ENCODE results near the gene ITGAL. TPM values are rescaled to one million over a fixed set of nuclear protein-coding genes. Genes with fewer than 3 reads are reported as not detected.
A peak's percentile ranks its signal among the peaks of the same experiment; 100 is the strongest.
"Not testable (repeated sequence)": the region's sequence is repeated elsewhere in the genome, so short reads cannot be mapped to it uniquely, and the experiment has no call there.

Gene ITGAL
- total RNA-seq, 1 donor from 2014 or later = 4.2 TPM

- H3K9me3 ChIP-seq (ENCODE audit: control insufficient read depth in 3 of 3, low read length in 3 of 3) = no peaks in the 10 kb centered on the region
- peaks cover 21 to 26% (median 22%) of the 10 kb centered on the region in 3 donors for H3K4me1 ChIP-seq (ENCODE audit: control insufficient read depth in 3 of 3, insufficient read depth in 3 of 3, low read length in 3 of 3)
- H3K36me3 ChIP-seq (ENCODE audit: control insufficient read depth in 3 of 3, insufficient read depth in 3 of 3, low read length in 3 of 3) = peaks cover 4 to 9% (median 5%) of the 10 kb centered on the region in 3 donors
- no peaks in the 10 kb centered on the region for H3K27me3 ChIP-seq (ENCODE audit: control insufficient read depth in 3 of 3, insufficient read depth in 3 of 3, low read length in 3 of 3)
- peak overlapping the region in 1 of 3 donors; percentile 78 for H3K4me3 ChIP-seq (ENCODE audit: low read length in 3 of 3)
- H3K9ac ChIP-seq (ENCODE audit: low read depth in 1 of 3, low read length in 3 of 3) = peak overlapping the region in 1 of 3 donors; percentile 21
- H3K27ac ChIP-seq (ENCODE audit: low read depth, low read length) = no peak overlapping the region
Measured at GRCh38 chr16:30443631-30444030, 28.9 kb upstream of the ITGAL start.

DNA sequence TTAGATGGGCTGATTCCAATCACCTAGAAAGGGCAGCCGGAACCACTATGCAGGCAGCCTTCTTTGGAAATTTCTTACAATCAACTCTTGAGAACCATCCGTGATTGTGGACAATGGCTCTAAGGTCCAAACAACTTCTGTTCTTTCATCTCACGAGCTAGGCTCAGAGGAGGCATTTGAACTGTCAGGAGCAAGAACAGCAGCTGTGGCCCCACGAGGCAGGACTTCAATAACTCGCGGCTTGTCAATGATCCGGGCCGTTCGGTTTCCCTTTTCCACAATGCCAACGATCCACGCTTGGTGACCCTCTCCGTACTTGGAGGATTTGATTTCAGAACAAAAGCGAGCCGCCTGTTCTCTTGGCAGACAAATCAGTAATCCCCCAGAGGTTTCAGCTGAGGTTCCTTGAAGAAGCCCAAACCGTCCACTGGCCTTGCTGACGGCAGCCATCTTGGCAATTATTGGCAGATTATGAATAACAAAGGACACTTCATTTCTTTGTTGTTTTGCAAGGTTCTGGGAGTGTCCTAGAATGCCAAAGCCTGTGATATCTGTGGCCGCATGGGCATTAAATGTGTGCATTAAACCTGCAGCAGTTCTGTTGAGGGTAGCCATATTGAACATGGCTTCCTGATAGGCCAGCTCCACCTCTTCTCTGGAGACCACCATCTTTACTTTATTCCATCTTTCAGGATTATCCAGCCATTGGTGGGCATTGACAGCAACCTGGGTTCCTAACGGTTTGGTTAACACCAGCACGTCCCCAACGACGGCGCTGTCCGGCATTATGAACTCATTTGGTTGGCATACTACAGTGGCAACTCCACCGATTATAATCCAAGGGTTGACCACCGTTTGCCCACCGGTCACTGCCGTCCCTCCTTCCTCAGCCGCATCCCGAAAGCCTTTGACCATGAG is 28.1 kb upstream of the ITGAL start:
- Histone ChIP-seq H3K4me1 (ENCODE audit: control insufficient read depth in 3 of 3, insufficient read depth in 3 of 3, low read length in 3 of 3) (peaks cover 21 to 26% (median 22%) of the 10 kb centered on the region in 3 donors), H3K9ac (ENCODE audit: low read depth in 1 of 3, low read length in 3 of 3) (peak overlapping the region; percentile 96 to 100 (median 98)), H3K36me3 (ENCODE audit: control insufficient read depth in 3 of 3, insufficient read depth in 3 of 3, low read length in 3 of 3) (peaks cover 4 to 9% (median 5%) of the 10 kb centered on the region in 3 donors), H3K27ac (ENCODE audit: low read depth, low read length) (peak overlapping the region; percentile 97), H3K4me3 (ENCODE audit: low read length in 3 of 3) (peak overlapping the region; percentile 78 to 98 (median 91)), H3K9me3 (ENCODE audit: control insufficient read depth in 3 of 3, low read length in 3 of 3) (no peaks in the 10 kb centered on the region), H3K27me3 (ENCODE audit: control insufficient read depth in 3 of 3, insufficient read depth in 3 of 3, low read length in 3 of 3) (no peaks in the 10 kb centered on the region)

DNA sequence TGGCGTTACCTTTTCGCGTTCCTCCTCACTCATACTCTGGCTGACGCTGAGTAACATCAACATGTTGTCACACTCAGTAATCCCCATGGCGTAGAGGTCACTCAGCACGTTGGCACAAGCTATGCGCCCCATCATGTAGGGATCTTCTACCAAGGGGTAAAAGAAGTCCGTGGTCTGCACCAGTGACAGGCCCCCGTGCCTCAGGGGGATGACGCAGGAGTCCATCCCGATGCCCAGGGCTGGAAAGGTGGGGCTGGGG is 27.5 kb upstream of the ITGAL start:
- Histone ChIP-seq H3K4me1 (ENCODE audit: control insufficient read depth in 3 of 3, insufficient read depth in 3 of 3, low read length in 3 of 3) (peaks cover 21 to 26% (median 22%) of the 10 kb centered on the region in 3 donors), H3K9me3 (ENCODE audit: control insufficient read depth in 3 of 3, low read length in 3 of 3) (no peaks in the 10 kb centered on the region), H3K27me3 (ENCODE audit: control insufficient read depth in 3 of 3, insufficient read depth in 3 of 3, low read length in 3 of 3) (no peaks in the 10 kb centered on the region), H3K9ac (ENCODE audit: low read depth in 1 of 3, low read length in 3 of 3) (peak overlapping the region; percentile 96 to 100 (median 98)), H3K36me3 (ENCODE audit: control insufficient read depth in 3 of 3, insufficient read depth in 3 of 3, low read length in 3 of 3) (peaks cover 4 to 9% (median 5%) of the 10 kb centered on the region in 3 donors), H3K27ac (ENCODE audit: low read depth, low read length) (peak overlapping the region; percentile 97), H3K4me3 (ENCODE audit: low read length in 3 of 3) (peak overlapping the region; percentile 78 to 98 (median 91))

GRCh38 chr16:30445408-30446202 is 26.9 kb upstream of the ITGAL start, which contains the start of gene SEPHS2:
Gene SEPHS2, minus strand, starts transcription at chr16:30445874. Its CDS starts 147 bp downstream, at chr16:30445727.
- Histone ChIP-seq H3K27ac (ENCODE audit: low read depth, low read length) (peak within 1 kb of the TSS; percentile 97), H3K27me3 (ENCODE audit: control insufficient read depth in 3 of 3, insufficient read depth in 3 of 3, low read length in 3 of 3) (no peaks in the 10 kb centered on the region), H3K4me1 (ENCODE audit: control insufficient read depth in 3 of 3, insufficient read depth in 3 of 3, low read length in 3 of 3) (peaks cover 21 to 26% (median 22%) of the 10 kb centered on the region in 3 donors), H3K36me3 (ENCODE audit: control insufficient read depth in 3 of 3, insufficient read depth in 3 of 3, low read length in 3 of 3) (peaks cover 4 to 9% (median 5%) of the 10 kb centered on the region in 3 donors), H3K9me3 (ENCODE audit: control insufficient read depth in 3 of 3, low read length in 3 of 3) (no peaks in the 10 kb centered on the region), H3K9ac (ENCODE audit: low read depth in 1 of 3, low read length in 3 of 3) (peak within 1 kb of the TSS; percentile 96 to 100 (median 98)), H3K4me3 (ENCODE audit: low read length in 3 of 3) (peak within 1 kb of the TSS; percentile 78 to 98 (median 91))

DNA sequence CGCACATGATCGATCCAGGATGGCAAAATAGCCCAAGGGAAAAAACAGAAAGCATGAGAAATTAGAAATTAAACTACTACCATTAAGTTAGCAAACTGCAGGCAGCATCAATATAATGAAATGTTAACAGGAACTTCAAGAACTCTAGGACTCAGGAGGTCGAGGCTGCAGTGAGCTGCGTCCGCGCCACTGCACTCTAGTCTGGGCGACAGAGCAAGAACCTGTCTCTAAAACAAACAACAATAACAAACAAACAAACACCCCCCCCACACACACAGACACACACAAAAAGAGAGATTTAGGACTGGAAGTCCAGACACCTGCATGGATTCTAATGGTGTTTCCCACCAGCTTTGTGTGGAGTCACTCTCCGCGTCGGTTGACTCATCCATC is 26.3 kb upstream of the ITGAL start:
- Histone ChIP-seq H3K4me3 (ENCODE audit: low read length in 3 of 3) (peak overlapping the region; percentile 78 to 98 (median 91)), H3K9me3 (ENCODE audit: control insufficient read depth in 3 of 3, low read length in 3 of 3) (no peaks in the 10 kb centered on the region), H3K4me1 (ENCODE audit: control insufficient read depth in 3 of 3, insufficient read depth in 3 of 3, low read length in 3 of 3) (peaks cover 21 to 26% (median 22%) of the 10 kb centered on the region in 3 donors), H3K9ac (ENCODE audit: low read depth in 1 of 3, low read length in 3 of 3) (peak overlapping the region; percentile 96 to 100 (median 98)), H3K36me3 (ENCODE audit: control insufficient read depth in 3 of 3, insufficient read depth in 3 of 3, low read length in 3 of 3) (peaks cover 4 to 9% (median 5%) of the 10 kb centered on the region in 3 donors), H3K27me3 (ENCODE audit: control insufficient read depth in 3 of 3, insufficient read depth in 3 of 3, low read length in 3 of 3) (no peaks in the 10 kb centered on the region), H3K27ac (ENCODE audit: low read depth, low read length) (peak overlapping the region; percentile 97)

DNA sequence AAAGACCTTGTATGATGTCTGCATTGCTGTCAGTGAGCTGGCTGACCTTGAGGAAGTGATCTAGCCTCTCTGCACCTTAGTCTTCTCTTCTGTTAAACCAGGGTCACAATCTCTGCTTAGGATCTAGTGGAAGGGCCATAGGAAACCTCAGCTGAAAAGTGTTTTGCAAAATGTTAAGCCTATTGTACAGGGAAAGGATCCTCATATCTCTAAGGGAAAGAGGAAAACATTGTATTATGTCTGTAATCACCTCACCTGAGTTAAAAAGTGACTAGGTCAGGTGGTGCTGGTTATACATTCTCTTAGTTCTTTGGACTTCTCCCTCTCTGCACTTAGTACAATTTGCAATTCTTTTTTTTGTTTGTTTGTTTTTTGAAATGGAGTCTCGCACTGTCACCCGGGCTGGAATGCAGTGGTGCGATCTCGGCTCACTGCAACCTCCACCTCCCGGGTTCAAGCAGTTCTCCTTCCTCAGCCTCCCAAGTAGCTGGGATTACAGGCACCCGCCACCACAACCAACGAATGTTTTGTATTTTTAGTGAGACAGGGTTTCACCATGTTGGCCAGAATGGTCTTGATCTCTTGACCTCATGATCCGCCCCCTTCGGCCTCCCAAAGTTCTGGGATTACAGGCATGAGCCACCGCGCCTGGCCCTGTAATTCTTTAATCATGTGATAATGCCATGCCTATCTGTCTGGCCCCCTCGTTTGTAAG is 24.9 kb upstream of the ITGAL start:
- Histone ChIP-seq H3K4me1 (ENCODE audit: control insufficient read depth in 3 of 3, insufficient read depth in 3 of 3, low read length in 3 of 3) (peaks cover 21 to 26% (median 22%) of the 10 kb centered on the region in 3 donors), H3K9me3 (ENCODE audit: control insufficient read depth in 3 of 3, low read length in 3 of 3) (no peaks in the 10 kb centered on the region), H3K27me3 (ENCODE audit: control insufficient read depth in 3 of 3, insufficient read depth in 3 of 3, low read length in 3 of 3) (no peaks in the 10 kb centered on the region), H3K9ac (ENCODE audit: low read depth in 1 of 3, low read length in 3 of 3) (no peak overlapping the region), H3K36me3 (ENCODE audit: control insufficient read depth in 3 of 3, insufficient read depth in 3 of 3, low read length in 3 of 3) (peaks cover 4 to 9% (median 5%) of the 10 kb centered on the region in 3 donors), H3K4me3 (ENCODE audit: low read length in 3 of 3) (no peak overlapping the region), H3K27ac (ENCODE audit: low read depth, low read length) (no peak overlapping the region)

DNA sequence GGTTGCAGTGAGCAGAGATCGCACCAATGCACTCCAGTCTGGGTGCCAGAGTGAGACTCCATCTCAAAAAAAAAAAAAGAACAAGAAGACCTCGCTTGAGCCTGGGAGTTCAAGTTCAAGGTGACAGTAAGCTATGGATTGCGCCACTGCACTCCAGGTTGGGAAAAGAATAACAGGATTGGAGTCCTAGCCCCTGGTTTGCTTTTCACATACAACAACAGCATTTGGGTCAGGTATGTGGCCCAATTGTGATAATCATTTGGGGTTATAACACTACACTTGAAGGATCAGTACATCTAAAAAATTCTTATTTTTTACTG is 23.5 kb upstream of the ITGAL start:
- Histone ChIP-seq H3K36me3 (ENCODE audit: control insufficient read depth in 3 of 3, insufficient read depth in 3 of 3, low read length in 3 of 3) (peaks cover 0 to 6% (median 0%) of the 10 kb centered on the region in 3 donors), H3K9me3 (ENCODE audit: control insufficient read depth in 3 of 3, low read length in 3 of 3) (no peaks in the 10 kb centered on the region), H3K4me1 (ENCODE audit: control insufficient read depth in 3 of 3, insufficient read depth in 3 of 3, low read length in 3 of 3) (peaks cover 12 to 15% (median 15%) of the 10 kb centered on the region in 3 donors), H3K9ac (ENCODE audit: low read depth in 1 of 3, low read length in 3 of 3) (no peak overlapping the region), H3K27ac (ENCODE audit: low read depth, low read length) (no peak overlapping the region), H3K4me3 (ENCODE audit: low read length in 3 of 3) (no peak overlapping the region), H3K27me3 (ENCODE audit: control insufficient read depth in 3 of 3, insufficient read depth in 3 of 3, low read length in 3 of 3) (no peaks in the 10 kb centered on the region)

- not testable (repeated sequence) for H3K36me3 ChIP-seq (ENCODE audit: control insufficient read depth in 3 of 3, insufficient read depth in 3 of 3, low read length in 3 of 3); H3K27ac ChIP-seq (ENCODE audit: low read depth, low read length); H3K4me3 ChIP-seq (ENCODE audit: low read length in 3 of 3); H3K9me3 ChIP-seq (ENCODE audit: control insufficient read depth in 3 of 3, low read length in 3 of 3); H3K4me1 ChIP-seq (ENCODE audit: control insufficient read depth in 3 of 3, insufficient read depth in 3 of 3, low read length in 3 of 3); H3K27me3 ChIP-seq (ENCODE audit: control insufficient read depth in 3 of 3, insufficient read depth in 3 of 3, low read length in 3 of 3); H3K9ac ChIP-seq (ENCODE audit: low read depth in 1 of 3, low read length in 3 of 3)
Measured at GRCh38 chr16:30452709-30453580, 19.6 kb upstream of the ITGAL start.

DNA sequence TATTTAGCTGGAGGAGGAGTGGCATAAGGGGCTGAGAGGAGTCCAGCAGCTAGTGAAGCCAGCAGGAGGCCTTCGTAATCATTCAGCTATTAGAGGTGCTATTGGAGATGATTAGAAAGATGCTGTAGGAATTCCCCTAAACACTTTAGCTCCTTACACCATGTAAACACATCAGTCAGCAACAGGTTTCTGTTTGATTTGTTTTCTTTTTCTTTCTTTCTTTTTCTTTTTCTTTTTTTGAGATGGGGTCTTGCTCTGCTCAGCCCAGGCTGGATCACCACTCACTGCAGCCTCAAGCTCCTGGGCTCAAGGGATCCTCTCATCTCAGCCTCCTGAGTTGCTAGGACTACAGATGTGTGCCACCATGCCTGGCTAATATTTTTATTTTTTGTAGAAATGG is 16.2 kb upstream of the ITGAL start:
- H3K4me3 ChIP-seq (ENCODE audit: low read length in 3 of 3) = no peak overlapping the region
- no peaks in the 10 kb centered on the region for H3K36me3 ChIP-seq (ENCODE audit: control insufficient read depth in 3 of 3, insufficient read depth in 3 of 3, low read length in 3 of 3)
- H3K9ac ChIP-seq (ENCODE audit: low read depth in 1 of 3, low read length in 3 of 3) = no peak overlapping the region
- H3K9me3 ChIP-seq (ENCODE audit: control insufficient read depth in 3 of 3, low read length in 3 of 3) = no peaks in the 10 kb centered on the region
- H3K27me3 ChIP-seq (ENCODE audit: control insufficient read depth in 3 of 3, insufficient read depth in 3 of 3, low read length in 3 of 3) = no peaks in the 10 kb centered on the region
- no peaks in the 10 kb centered on the region for H3K4me1 ChIP-seq (ENCODE audit: control insufficient read depth in 3 of 3, insufficient read depth in 3 of 3, low read length in 3 of 3)
- H3K27ac ChIP-seq (ENCODE audit: low read depth, low read length) = no peak overlapping the region

Data from skeletal muscle tissue (tissue), 4 donors.